Measurements from ENCODE around the gene DUOXA1.

DNA sequence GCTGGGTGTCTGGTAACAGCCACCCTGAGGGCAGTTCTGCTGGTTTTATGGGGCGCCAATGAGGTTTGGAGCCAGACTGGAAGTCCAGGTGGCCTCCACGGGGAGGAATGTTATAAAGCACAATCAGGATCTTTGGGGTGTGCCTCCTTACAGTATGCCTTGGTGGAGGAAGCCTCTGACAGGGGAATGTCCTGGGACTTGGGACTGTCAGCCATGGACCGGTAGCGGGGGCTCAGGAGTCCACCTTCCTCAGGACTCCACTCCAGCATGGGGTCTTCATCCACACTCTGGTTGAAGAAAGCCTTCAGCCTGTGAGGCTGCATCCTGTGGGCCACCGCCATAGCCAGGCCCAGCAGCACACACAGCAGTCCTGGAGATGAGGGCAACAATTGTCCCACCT is 10.7 kb downstream of the DUOXA1 start:
- TF ChIP-seq, protein P1, sequence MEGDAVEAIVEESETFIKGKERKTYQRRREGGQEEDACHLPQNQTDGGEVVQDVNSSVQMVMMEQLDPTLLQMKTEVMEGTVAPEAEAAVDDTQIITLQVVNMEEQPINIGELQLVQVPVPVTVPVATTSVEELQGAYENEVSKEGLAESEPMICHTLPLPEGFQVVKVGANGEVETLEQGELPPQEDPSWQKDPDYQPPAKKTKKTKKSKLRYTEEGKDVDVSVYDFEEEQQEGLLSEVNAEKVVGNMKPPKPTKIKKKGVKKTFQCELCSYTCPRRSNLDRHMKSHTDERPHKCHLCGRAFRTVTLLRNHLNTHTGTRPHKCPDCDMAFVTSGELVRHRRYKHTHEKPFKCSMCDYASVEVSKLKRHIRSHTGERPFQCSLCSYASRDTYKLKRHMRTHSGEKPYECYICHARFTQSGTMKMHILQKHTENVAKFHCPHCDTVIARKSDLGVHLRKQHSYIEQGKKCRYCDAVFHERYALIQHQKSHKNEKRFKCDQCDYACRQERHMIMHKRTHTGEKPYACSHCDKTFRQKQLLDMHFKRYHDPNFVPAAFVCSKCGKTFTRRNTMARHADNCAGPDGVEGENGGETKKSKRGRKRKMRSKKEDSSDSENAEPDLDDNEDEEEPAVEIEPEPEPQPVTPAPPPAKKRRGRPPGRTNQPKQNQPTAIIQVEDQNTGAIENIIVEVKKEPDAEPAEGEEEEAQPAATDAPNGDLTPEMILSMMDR (IDR thresholded peaks at IDR 0.05): no peak
- no peak for TF ChIP-seq EP300 (IDR thresholded peaks at IDR 0.05)

Measured in tibial nerve (tissue), 4 donors.